ENCODE measurements around the gene EEF2. TPM values are rescaled to one million over a fixed set of nuclear protein-coding genes. Genes with fewer than 3 reads are reported as not detected.

The EEF2 gene
- total and polyA plus RNA-seq, 2 donors (not counting 3 experiments of a cell fraction or from before 2014, with no cell fraction given) = 1,496 to 2,318 TPM

GRCh38 chr19:4007836-4008539 is 22.7 kb upstream of the EEF2 start:
- Histone ChIP-seq H2AFZ (ENCODE audit: low read depth, low read length) (peak overlapping the region; percentile 59), H3K4me2 (ENCODE audit: insufficient read depth, low read length) (peak overlapping the region; percentile 99), H4K20me1 (replicated peaks; ENCODE audit: control insufficient read depth, extremely low read depth, insufficient read depth, low read length) (no peaks in the 10 kb centered on the region), H3K4me3 (replicated peaks in 1 of 3; ENCODE audit: insufficient read depth in 1 of 3, low read depth in 1 of 3, low read length in 3 of 3) (peak overlapping the region; percentile 75 to 97 (median 94)), H3K9me1 (replicated peaks; ENCODE audit: control insufficient read depth, extremely low read depth, insufficient read depth, low read length) (no peaks in the 10 kb centered on the region), H3K9ac (replicated peaks; ENCODE audit: extremely low read depth, insufficient read depth, low read length) (peak overlapping the region; percentile 74), H3K4me1 (ENCODE audit: control insufficient read depth, extremely low read depth, insufficient read depth, low read length) (peaks cover 13% of the 10 kb centered on the region), H3K79me2 (ENCODE audit: control insufficient read depth, insufficient read depth, low read length) (peaks cover 38% of the 10 kb centered on the region), H3K27me3 (ENCODE audit: control insufficient read depth in 2 of 2, insufficient read depth in 2 of 2, low read length in 2 of 2) (no peaks in the 10 kb centered on the region), H3K9me3 (replicated peaks; ENCODE audit: control insufficient read depth, insufficient read depth, low read length) (no peaks in the 10 kb centered on the region), H3K27ac (ENCODE audit: insufficient read depth, low read depth, low read length) (peak overlapping the region; percentile 40), H3K36me3 (ENCODE audit: control insufficient read depth in 2 of 2, extremely low read depth in 1 of 2, insufficient read depth in 2 of 2, low read length in 2 of 2) (peaks cover under 1 to 12% of the 10 kb centered on the region in 2 experiments)
- TF ChIP-seq MYC (IDR thresholded peaks at IDR 0.05; ENCODE audit: low read depth, low read length) (no peak), POLR2A (IDR thresholded peaks at IDR 0.05; ENCODE audit: low read depth, low read length) (no peak), GATA2 (IDR thresholded peaks at IDR 0.05; ENCODE audit: insufficient read depth, insufficient read length, low read depth, low read length) (no peak), EZH2 (IDR thresholded peaks at IDR 0.05; ENCODE audit: borderline replicate concordance, low read depth, low read length, severe bottlenecking) (no peak), FOS (IDR thresholded peaks at IDR 0.05; ENCODE audit: borderline replicate concordance, insufficient read depth, low read length) (no peak), MAX (IDR thresholded peaks at IDR 0.05; ENCODE audit: insufficient read depth, insufficient read length) (no peak), POLR2AphosphoS5 (IDR thresholded peaks at IDR 0.05; ENCODE audit: insufficient read depth, low read depth, low read length) (no peak), CTCF (IDR thresholded peaks at IDR 0.05; ENCODE audit: extremely low read depth in 1 of 2, insufficient read depth in 1 of 2, low read depth in 1 of 2, low read length in 2 of 2) (no peak), JUN (IDR thresholded peaks at IDR 0.05; ENCODE audit: borderline replicate concordance, insufficient read depth, insufficient read length, low read depth) (no peak)
- BruUV-seq (replicated peaks) = no TSS peak
- POLR2A ChIA-PET = interaction anchor here (0.6 kb wide), 1 partner anchor 13 kb away, joined by 3 read pairs; no protein-coding TSS in a partner anchor
- intact Hi-C loops (cut with micrococcal nuclease) (loop anchor here (1.0 to 5.0 kb wide), 3 partner anchors 23 to 54 kb away; partner anchors contain the start of gene EEF2), dilution Hi-C loops (cut with MboI; ENCODE audit: extremely low pct_ligation_motif_present, low sequenced_read_pairs) (no loop called here)
- DNase-seq (ENCODE audit: low read depth, low spot score) (peak; percentile 36), FAIRE-seq (peak; percentile 65)
- CTCF ChIA-PET = interaction anchor here (0.9 to 2.0 kb wide), 4 partner anchors 20 to 186 kb away, joined by 3 to 15 read pairs (median 3); partner anchors contain the start of gene EEF2
